Coronary artery (tissue), 2 donors: Measurements from ENCODE around the gene CZIB.

Experiments
- DNase-seq: peaks from one replicate; pipeline ENCODE4 v3.0.0-alpha.2; 2017; ENCODE audit warnings: low spot score
- H3K27ac ChIP-seq, 2 donors: fragments of 200-600 bp; sonication (generic); one replicate each; pipeline ENCODE4 v1.5.1; 2016 to 2019
- H3K4me3 ChIP-seq: fragments of 200-600 bp; sonication (generic); 2 replicates; pipeline ENCODE4 v1.5.1; 2016; ENCODE audit warnings: mild to moderate bottlenecking, moderate library complexity
- CTCF ChIP-seq: fragments of 200-600 bp; sonication (generic); IDR thresholded peaks from one replicate; pipeline ENCODE4 v1.5.1; 2019; ENCODE audit warnings: antibody characterized with exemption

Gene CZIB

GRCh38 chr1:53182111-53182593 lies 38.3 kb downstream of the CZIB start:
- H3K27ac ChIP-seq = peak overlapping the region in 1 of 2 donors; percentile 69
- peak; percentile 72 for TF ChIP-seq CTCF
- no peak for DNase-seq
- no peak overlapping the region for H3K4me3 ChIP-seq

GRCh38 chr1:53180951-53181350 lies 39.5 kb downstream of the CZIB start:
- no peak for DNase-seq
- Histone ChIP-seq H3K27ac (no peak overlapping the region), H3K4me3 (no peak overlapping the region)
- TF ChIP-seq CTCF = no peak

DNA sequence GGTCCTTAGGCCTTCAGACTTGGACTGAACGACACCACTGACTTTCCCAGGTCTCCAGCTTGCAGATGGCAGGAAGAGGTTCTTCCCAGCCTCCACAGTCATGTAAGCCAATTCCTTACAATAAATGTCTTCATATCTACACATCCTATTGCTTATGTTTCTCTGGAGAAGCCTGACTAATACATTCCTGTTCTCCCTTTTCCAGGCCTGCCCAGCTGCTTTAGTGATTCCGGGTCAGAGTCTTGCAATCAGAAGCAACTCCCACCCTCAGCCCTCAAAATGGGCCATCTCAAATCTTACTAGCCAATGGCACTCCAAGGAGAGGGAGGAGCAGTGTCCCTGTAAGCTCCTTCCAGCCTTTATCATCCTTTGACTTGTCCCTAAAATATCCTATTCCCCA lies 40.2 kb downstream of the CZIB start:
- no peak for DNase-seq
- Histone ChIP-seq H3K4me3 (no peak overlapping the region), H3K27ac (no peak overlapping the region)
- TF ChIP-seq CTCF = no peak

GRCh38 chr1:53176452-53177208 lies 43.8 kb downstream of the CZIB start:
- Histone ChIP-seq H3K4me3 (no peak overlapping the region), H3K27ac (peak overlapping the region; percentile 16 to 39)

GRCh38 chr1:53174971-53175913 lies 45.2 kb downstream of the CZIB start:
- H3K27ac ChIP-seq = peak overlapping the region in 1 of 2 donors; percentile 15
- DNase-seq = peak; percentile 35
- TF ChIP-seq CTCF = no peak
- H3K4me3 ChIP-seq = no peak overlapping the region

More at GRCh38 chr1:53176452-53177208, 43.8 kb downstream of the CZIB start:
- no peak for TF ChIP-seq CTCF
- no peak for DNase-seq

GRCh38 chr1:53172426-53173128 lies 47.9 kb downstream of the CZIB start:
- Histone ChIP-seq H3K27ac (peak overlapping the region in 1 of 2 donors; percentile 5), H3K4me3 (no peak overlapping the region)
- no peak for TF ChIP-seq CTCF
- peak; percentile 45 for DNase-seq
